RCC 7860 (cell line): ENCODE data around the gene CYP27A1.

ENCODE experiments used
- DNase-seq: peaks from one replicate; pipeline ENCODE4 v3.0.0-alpha.2; 2015; ENCODE audit warnings: low spot score
- FAIRE-seq: peaks from 2 replicates; lab custom pipeline; 2012; peaks lifted over from hg19 to GRCh38; lab: Jason Lieb, UNC

Gene CYP27A1

GRCh38 chr2:218857371-218858137 lies 75.6 kb downstream of the CYP27A1 start:
- FAIRE-seq: no peak

GRCh38 chr2:218858138-218858445 lies 76.1 kb downstream of the CYP27A1 start:
- FAIRE-seq (no peak), DNase-seq (no peak)

More at GRCh38 chr2:218857371-218858137, 75.6 kb downstream of the CYP27A1 start:
- DNase-seq: no peak

GRCh38 chr2:218858671-218859555 lies 77.0 kb downstream of the CYP27A1 start:
- FAIRE-seq (no peak), DNase-seq (no peak)

GRCh38 chr2:218859556-218859987 lies 77.6 kb downstream of the CYP27A1 start, which contains the start of gene WNT6:
TSS of gene WNT6 (plus strand) at chr2:218859805. CDS start at chr2:218860038, 233 bp downstream.
- no peak for FAIRE-seq

GRCh38 chr2:218859988-218860831 lies 78.3 kb downstream of the CYP27A1 start:
- FAIRE-seq: no peak
- no peak for DNase-seq

More at GRCh38 chr2:218859556-218859987, 77.6 kb downstream of the CYP27A1 start, which contains the start of gene WNT6:
- DNase-seq: no peak

- FAIRE-seq (no peak), DNase-seq (no peak)
These were observed 79.0 kb downstream of the CYP27A1 start for GRCh38 chr2:218860950-218861381.

GRCh38 chr2:218861645-218862318 lies 79.8 kb downstream of the CYP27A1 start:
- DNase-seq: no peak
- FAIRE-seq: no peak

GRCh38 chr2:218863021-218863520 lies 81.1 kb downstream of the CYP27A1 start:
- FAIRE-seq: no peak

More at GRCh38 chr2:218863021-218863520, 81.1 kb downstream of the CYP27A1 start:
- DNase-seq: no peak
